ENCODE results near the gene RNF144A. TPM values are rescaled to one million over a fixed set of nuclear protein-coding genes. Genes with fewer than 3 reads are reported as not detected.

Gene RNF144A
- total RNA-seq, 1 experiment from 2014 or later, result 3.0 TPM

GRCh38 chr2:6928452-6928851 is 11.2 kb downstream of the RNF144A start:
- no peak overlapping the region for H3K27ac Mint-ChIP-seq (ENCODE audit: unreplicated experiment)
- H3K9me3 Mint-ChIP-seq (ENCODE audit: unreplicated experiment), result no peaks in the 10 kb centered on the region
- H3K4me1 Mint-ChIP-seq (ENCODE audit: low read depth, unreplicated experiment), result no peaks in the 10 kb centered on the region
- no peak overlapping the region for H3K4me3 Mint-ChIP-seq (ENCODE audit: unreplicated experiment)
- TF ChIP-seq, protein P1, sequence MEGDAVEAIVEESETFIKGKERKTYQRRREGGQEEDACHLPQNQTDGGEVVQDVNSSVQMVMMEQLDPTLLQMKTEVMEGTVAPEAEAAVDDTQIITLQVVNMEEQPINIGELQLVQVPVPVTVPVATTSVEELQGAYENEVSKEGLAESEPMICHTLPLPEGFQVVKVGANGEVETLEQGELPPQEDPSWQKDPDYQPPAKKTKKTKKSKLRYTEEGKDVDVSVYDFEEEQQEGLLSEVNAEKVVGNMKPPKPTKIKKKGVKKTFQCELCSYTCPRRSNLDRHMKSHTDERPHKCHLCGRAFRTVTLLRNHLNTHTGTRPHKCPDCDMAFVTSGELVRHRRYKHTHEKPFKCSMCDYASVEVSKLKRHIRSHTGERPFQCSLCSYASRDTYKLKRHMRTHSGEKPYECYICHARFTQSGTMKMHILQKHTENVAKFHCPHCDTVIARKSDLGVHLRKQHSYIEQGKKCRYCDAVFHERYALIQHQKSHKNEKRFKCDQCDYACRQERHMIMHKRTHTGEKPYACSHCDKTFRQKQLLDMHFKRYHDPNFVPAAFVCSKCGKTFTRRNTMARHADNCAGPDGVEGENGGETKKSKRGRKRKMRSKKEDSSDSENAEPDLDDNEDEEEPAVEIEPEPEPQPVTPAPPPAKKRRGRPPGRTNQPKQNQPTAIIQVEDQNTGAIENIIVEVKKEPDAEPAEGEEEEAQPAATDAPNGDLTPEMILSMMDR (IDR thresholded peaks at IDR 0.05; ENCODE audit: insufficient read depth in 1 of 2, low read depth in 1 of 2, low read length in 1 of 2, severe bottlenecking in 1 of 2, unreplicated experiment in 1 of 2), result no peak
- no peaks in the 10 kb centered on the region for H3K36me3 ChIP-seq (ENCODE audit: control insufficient read depth, insufficient read depth, low read length)
- ChIA-PET CTCF (no interaction called here), POLR2A (no interaction called here)
- no peaks in the 10 kb centered on the region for H3K27me3 Mint-ChIP-seq (ENCODE audit: insufficient read depth, unreplicated experiment)
- no peak for DNase-seq
- H3K27me3 ChIP-seq (replicated peaks; ENCODE audit: control insufficient read depth, insufficient read depth, low read length), result no peaks in the 10 kb centered on the region
- intact Hi-C loops (cut with micrococcal nuclease; ENCODE audit: unreplicated experiment), result no loop called here
- BruUV-seq (replicated peaks), result no TSS peak
- no peak overlapping the region for H3K4me3 ChIP-seq (ENCODE audit: low read depth, low read length)
- H3K36me3 Mint-ChIP-seq (ENCODE audit: insufficient read depth, unreplicated experiment), result no peaks in the 10 kb centered on the region
- no peaks in the 10 kb centered on the region for H3K9me3 ChIP-seq
- H3K4me1 ChIP-seq, result no peaks in the 10 kb centered on the region

GRCh38 chr2:6929196-6929819 is 12.1 kb downstream of the RNF144A start:
- Mint-ChIP-seq H3K36me3 (ENCODE audit: insufficient read depth, unreplicated experiment) (no peaks in the 10 kb centered on the region), H3K4me1 (ENCODE audit: low read depth, unreplicated experiment) (no peaks in the 10 kb centered on the region)
- POLR2A ChIA-PET, result no interaction called here

DNA sequence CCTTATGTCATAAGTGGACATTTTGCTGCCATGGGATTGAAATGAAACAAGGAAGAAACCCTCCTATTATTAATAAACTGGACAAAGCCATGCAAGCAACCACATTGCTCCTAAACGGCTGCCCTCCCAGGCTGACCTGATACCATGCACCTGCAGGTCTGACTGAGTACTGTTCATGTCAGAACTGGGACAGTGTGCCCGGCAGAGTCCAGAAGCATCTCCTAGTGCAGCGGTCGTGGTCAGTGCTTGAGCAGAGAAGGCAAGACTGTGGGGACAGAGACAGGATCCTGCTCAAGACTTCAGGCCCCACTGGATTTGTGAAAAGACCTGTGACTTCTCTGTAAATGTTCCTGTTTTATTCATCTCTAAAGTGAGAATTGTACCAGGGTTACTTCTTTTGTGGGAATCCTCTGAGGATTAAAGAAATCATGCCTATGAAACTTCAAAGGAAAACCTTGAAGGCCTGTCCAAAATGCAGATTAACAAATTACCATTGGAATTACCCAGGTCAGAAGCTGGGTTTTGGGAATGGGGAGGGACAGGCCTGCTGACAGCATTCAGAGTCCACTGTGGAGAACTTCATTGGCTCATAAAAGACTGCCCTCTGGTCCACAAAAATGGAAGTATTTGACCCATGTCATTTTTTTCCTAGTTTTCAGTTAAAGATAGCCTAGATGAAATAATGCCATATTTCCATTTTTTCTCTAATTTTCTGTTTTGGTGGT is 13.9 kb downstream of the RNF144A start:
- Mint-ChIP-seq H3K27me3 (ENCODE audit: insufficient read depth, unreplicated experiment) (no peaks in the 10 kb centered on the region), H3K4me3 (ENCODE audit: unreplicated experiment) (no peak overlapping the region), H3K4me1 (ENCODE audit: low read depth, unreplicated experiment) (no peaks in the 10 kb centered on the region), H3K9me3 (ENCODE audit: unreplicated experiment) (no peaks in the 10 kb centered on the region), H3K27ac (ENCODE audit: unreplicated experiment) (no peak overlapping the region), H3K36me3 (ENCODE audit: insufficient read depth, unreplicated experiment) (no peaks in the 10 kb centered on the region)
- TF ChIP-seq, protein P1 (IDR thresholded peaks at IDR 0.05; ENCODE audit: insufficient read depth in 1 of 2, low read depth in 1 of 2, low read length in 1 of 2, severe bottlenecking in 1 of 2, unreplicated experiment in 1 of 2), result no peak
- Histone ChIP-seq H3K4me1 (no peaks in the 10 kb centered on the region), H3K27me3 (replicated peaks; ENCODE audit: control insufficient read depth, insufficient read depth, low read length) (no peaks in the 10 kb centered on the region), H3K36me3 (ENCODE audit: control insufficient read depth, insufficient read depth, low read length) (no peaks in the 10 kb centered on the region), H3K4me3 (ENCODE audit: low read depth, low read length) (no peak overlapping the region), H3K9me3 (no peaks in the 10 kb centered on the region)
- ChIA-PET CTCF (no interaction called here), POLR2A (no interaction called here)
- BruUV-seq (replicated peaks), result no TSS peak
- DNase-seq, result no peak
- intact Hi-C loops (cut with micrococcal nuclease; ENCODE audit: unreplicated experiment), result no loop called here

More at GRCh38 chr2:6929196-6929819, 12.1 kb downstream of the RNF144A start:
- H3K4me1 ChIP-seq, result no peaks in the 10 kb centered on the region
- DNase-seq, result no peak
- no peak overlapping the region for H3K4me3 ChIP-seq (ENCODE audit: low read depth, low read length)
- Mint-ChIP-seq H3K9me3 (ENCODE audit: unreplicated experiment) (no peaks in the 10 kb centered on the region), H3K4me3 (ENCODE audit: unreplicated experiment) (no peak overlapping the region), H3K27ac (ENCODE audit: unreplicated experiment) (no peak overlapping the region), H3K27me3 (ENCODE audit: insufficient read depth, unreplicated experiment) (no peaks in the 10 kb centered on the region)
- intact Hi-C loops (cut with micrococcal nuclease; ENCODE audit: unreplicated experiment), result no loop called here
- H3K36me3 ChIP-seq (ENCODE audit: control insufficient read depth, insufficient read depth, low read length), result no peaks in the 10 kb centered on the region
- BruUV-seq (replicated peaks), result no TSS peak
- no peaks in the 10 kb centered on the region for H3K27me3 ChIP-seq (replicated peaks; ENCODE audit: control insufficient read depth, insufficient read depth, low read length)
- no peaks in the 10 kb centered on the region for H3K9me3 ChIP-seq
- CTCF ChIA-PET, result no interaction called here
- TF ChIP-seq, protein P1 (IDR thresholded peaks at IDR 0.05; ENCODE audit: insufficient read depth in 1 of 2, low read depth in 1 of 2, low read length in 1 of 2, severe bottlenecking in 1 of 2, unreplicated experiment in 1 of 2), result no peak
